Activated CD4-positive, alpha-beta T cell treated with anti-CD3 and anti-CD28 coated beads, Interleukin-2, amount 50 U/mL, for 16 hours (primary cell): ENCODE data around the gene SLC48A1.
"Not testable (repeated sequence)": the region's sequence is repeated elsewhere in the genome, so short reads cannot be mapped to it uniquely, and the experiment has no call there.

Experiments
- DNase-seq: peaks from one replicate; pipeline ENCODE4 v3.0.0-alpha.2; 2020

Gene SLC48A1

GRCh38 chr12:47813511-47814196 lies 40.6 kb downstream of the SLC48A1 start:
- peak; percentile 56 for DNase-seq

GRCh38 chr12:47814539-47815170 lies 41.6 kb downstream of the SLC48A1 start:
- peak; percentile 74 for DNase-seq

GRCh38 chr12:47815447-47815846 lies 42.4 kb downstream of the SLC48A1 start:
- DNase-seq, result not testable (repeated sequence)

- no peak for DNase-seq
Measured at GRCh38 chr12:47816403-47817271, 43.6 kb downstream of the SLC48A1 start.

GRCh38 chr12:47817272-47818006 lies 44.4 kb downstream of the SLC48A1 start:
- DNase-seq, result peak; percentile 54

GRCh38 chr12:47818007-47818376 lies 45.0 kb downstream of the SLC48A1 start:
- DNase-seq, result no peak

- DNase-seq, result peak; percentile 45
Measured at GRCh38 chr12:47818467-47819137, 45.6 kb downstream of the SLC48A1 start.

GRCh38 chr12:47819138-47819895 lies 46.3 kb downstream of the SLC48A1 start:
- peak; percentile 66 for DNase-seq

GRCh38 chr12:47819896-47820630 lies 47.0 kb downstream of the SLC48A1 start, which contains the start of gene HDAC7:
Gene HDAC7, minus strand, starts transcription at chr12:47819903. Its CDS starts 118 bp downstream, at chr12:47819785.
- peak; percentile 85 for DNase-seq

- DNase-seq, result no peak
Measured at GRCh38 chr12:47820631-47821345, 47.8 kb downstream of the SLC48A1 start.

GRCh38 chr12:47821346-47821706 lies 48.3 kb downstream of the SLC48A1 start:
- no peak for DNase-seq

- no peak for DNase-seq
Measured at GRCh38 chr12:47822401-47822800, 49.4 kb downstream of the SLC48A1 start.

- DNase-seq, result no peak
Measured at GRCh38 chr12:47822863-47823262, 49.8 kb downstream of the SLC48A1 start.

GRCh38 chr12:47823422-47824086 lies 50.5 kb downstream of the SLC48A1 start:
- no peak for DNase-seq

GRCh38 chr12:47824198-47824597 lies 51.2 kb downstream of the SLC48A1 start:
- DNase-seq, result no peak

GRCh38 chr12:47824635-47825034 lies 51.6 kb downstream of the SLC48A1 start:
- no peak for DNase-seq

GRCh38 chr12:47825173-47825639 lies 52.2 kb downstream of the SLC48A1 start:
- DNase-seq, result no peak

- DNase-seq, result no peak
Measured at GRCh38 chr12:47828008-47828975, 55.3 kb downstream of the SLC48A1 start.
